ENCODE data around the gene RNF217. TPM values are rescaled to one million over a fixed set of nuclear protein-coding genes. Genes with fewer than 3 reads are reported as not detected.

Gene RNF217
- total and polyA plus RNA-seq, 8 donors = 3.4 to 14.3 (median 8.0) TPM

- ATAC-seq = no peak
- Histone ChIP-seq H3K9me3 (no peaks in the 10 kb centered on the region), H3K4me1 (no peaks in the 10 kb centered on the region), H3K4me3 (no peak overlapping the region), H3K36me3 (peaks cover 0 to 6% (median 0%) of the 10 kb centered on the region in 3 donors), H3K27me3 (no peaks in the 10 kb centered on the region), H3K27ac (no peak overlapping the region)
- intact Hi-C loops (cut with DNase I) = no loop called here
- TF ChIP-seq, protein P1, sequence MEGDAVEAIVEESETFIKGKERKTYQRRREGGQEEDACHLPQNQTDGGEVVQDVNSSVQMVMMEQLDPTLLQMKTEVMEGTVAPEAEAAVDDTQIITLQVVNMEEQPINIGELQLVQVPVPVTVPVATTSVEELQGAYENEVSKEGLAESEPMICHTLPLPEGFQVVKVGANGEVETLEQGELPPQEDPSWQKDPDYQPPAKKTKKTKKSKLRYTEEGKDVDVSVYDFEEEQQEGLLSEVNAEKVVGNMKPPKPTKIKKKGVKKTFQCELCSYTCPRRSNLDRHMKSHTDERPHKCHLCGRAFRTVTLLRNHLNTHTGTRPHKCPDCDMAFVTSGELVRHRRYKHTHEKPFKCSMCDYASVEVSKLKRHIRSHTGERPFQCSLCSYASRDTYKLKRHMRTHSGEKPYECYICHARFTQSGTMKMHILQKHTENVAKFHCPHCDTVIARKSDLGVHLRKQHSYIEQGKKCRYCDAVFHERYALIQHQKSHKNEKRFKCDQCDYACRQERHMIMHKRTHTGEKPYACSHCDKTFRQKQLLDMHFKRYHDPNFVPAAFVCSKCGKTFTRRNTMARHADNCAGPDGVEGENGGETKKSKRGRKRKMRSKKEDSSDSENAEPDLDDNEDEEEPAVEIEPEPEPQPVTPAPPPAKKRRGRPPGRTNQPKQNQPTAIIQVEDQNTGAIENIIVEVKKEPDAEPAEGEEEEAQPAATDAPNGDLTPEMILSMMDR (IDR thresholded peaks at IDR 0.05) = no peak
- DNase-seq = no peak
- no peak for FAIRE-seq
- 72 to 77% methylated on average over 5 of the region's 5 CpGs for WGBS, 2 donors
Measured at GRCh38 chr6:125078602-125079321, 116.5 kb downstream of the RNF217 start.

- ATAC-seq (no peak), DNase-seq (no peak), FAIRE-seq (no peak)
- H3K36me3 ChIP-seq = peaks cover 0 to 6% (median 0%) of the 10 kb centered on the region in 3 donors
- TF ChIP-seq, protein P1 (IDR thresholded peaks at IDR 0.05) = no peak
- H3K27ac ChIP-seq = no peak overlapping the region
- H3K9me3 ChIP-seq = no peaks in the 10 kb centered on the region
- H3K4me3 ChIP-seq = no peak overlapping the region
- no peaks in the 10 kb centered on the region for H3K4me1 ChIP-seq
- no peaks in the 10 kb centered on the region for H3K27me3 ChIP-seq
- intact Hi-C loops (cut with DNase I) = no loop called here
- 94 to 97% methylated on average over 8 of the region's 8 CpGs for WGBS, 2 donors
Measured at GRCh38 chr6:125082908-125083683, 120.9 kb downstream of the RNF217 start.

DNA sequence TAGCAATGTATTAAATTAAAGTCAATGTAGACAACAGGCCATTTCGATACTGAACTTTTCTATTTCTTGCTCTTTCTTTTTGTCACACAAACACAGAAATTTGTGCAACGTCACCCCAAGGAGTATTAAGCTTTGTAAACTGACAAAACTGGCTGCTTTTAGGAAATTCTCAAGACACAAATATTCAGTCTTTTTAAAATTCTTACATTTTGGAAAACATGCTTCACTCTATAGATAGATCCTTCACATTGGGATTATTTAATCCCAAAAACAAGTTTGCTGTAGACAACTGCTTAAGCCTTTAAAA is 121.4 kb downstream of the RNF217 start:
- intact Hi-C loops (cut with DNase I) = no loop called here
- ATAC-seq (no peak), DNase-seq (no peak), FAIRE-seq (no peak)
- H3K27ac ChIP-seq = no peak overlapping the region
- no peaks in the 10 kb centered on the region for H3K9me3 ChIP-seq
- TF ChIP-seq, protein P1 (IDR thresholded peaks at IDR 0.05) = no peak
- no peak overlapping the region for H3K4me3 ChIP-seq
- 94% methylated on average over 2 of the region's 2 CpGs for WGBS, 2 donors
- H3K36me3 ChIP-seq = peaks cover 0 to 6% (median 0%) of the 10 kb centered on the region in 3 donors
- no peaks in the 10 kb centered on the region for H3K4me1 ChIP-seq
- H3K27me3 ChIP-seq = no peaks in the 10 kb centered on the region

- Histone ChIP-seq H3K36me3 (peaks cover 0 to 6% (median 0%) of the 10 kb centered on the region in 3 donors), H3K27ac (no peak overlapping the region), H3K9me3 (no peaks in the 10 kb centered on the region), H3K27me3 (no peaks in the 10 kb centered on the region), H3K4me1 (no peaks in the 10 kb centered on the region), H3K4me3 (no peak overlapping the region)
- ATAC-seq = no peak
- no peak for FAIRE-seq
- DNase-seq = no peak
- TF ChIP-seq, protein P1 (IDR thresholded peaks at IDR 0.05) = no peak
- intact Hi-C loops (cut with DNase I) = no loop called here
Measured at GRCh38 chr6:125086716-125087115, 124.5 kb downstream of the RNF217 start.

DNA sequence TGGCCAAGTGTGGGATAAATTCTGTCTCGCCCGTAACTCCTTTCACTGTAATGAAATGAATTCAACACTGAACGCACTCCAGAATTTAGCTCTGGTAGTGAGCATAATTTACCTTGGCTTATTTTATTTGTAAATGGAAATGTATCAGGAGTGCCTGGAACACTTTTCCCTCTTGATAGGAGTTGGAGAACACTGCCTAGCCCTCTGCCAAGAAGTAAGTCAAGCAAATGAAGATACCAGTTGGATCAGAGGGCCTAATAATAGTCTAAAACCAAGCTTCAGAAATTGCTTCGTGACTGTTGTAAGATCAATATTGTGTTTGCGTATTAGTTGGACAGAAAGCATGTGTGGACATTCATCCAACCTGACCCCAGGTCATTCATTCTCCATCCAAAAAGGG is 126.7 kb downstream of the RNF217 start:
- no peaks in the 10 kb centered on the region for H3K9me3 ChIP-seq
- no peak overlapping the region for H3K27ac ChIP-seq
- WGBS, 2 donors = 88 to 90% methylated on average over 5 of the region's 5 CpGs
- TF ChIP-seq, protein P1 (IDR thresholded peaks at IDR 0.05) = no peak
- H3K4me1 ChIP-seq = no peaks in the 10 kb centered on the region
- FAIRE-seq (no peak), DNase-seq (no peak), ATAC-seq (no peak)
- H3K36me3 ChIP-seq = no peaks in the 10 kb centered on the region
- H3K27me3 ChIP-seq = no peaks in the 10 kb centered on the region
- no peak overlapping the region for H3K4me3 ChIP-seq
- intact Hi-C loops (cut with DNase I) = no loop called here
